ENCODE data around the gene XYLT1.

XYLT1 gene

GRCh38 chr16:17177959-17178905, 292.5 kb downstream of the XYLT1 start:
- H3K27ac Mint-ChIP-seq, result peak overlapping the region; percentile 20
- peaks cover 6% of the 10 kb centered on the region for H3K4me1 Mint-ChIP-seq
- no peaks in the 10 kb centered on the region for H3K36me3 Mint-ChIP-seq
- ATAC-seq (no peak), DNase-seq (ENCODE audit: low spot score in 2 of 2) (no peak)
- H3K4me3 Mint-ChIP-seq, result no peak overlapping the region
- H3K9me3 Mint-ChIP-seq, result no peaks in the 10 kb centered on the region

- Mint-ChIP-seq H3K36me3 (peaks cover under 1% of the 10 kb centered on the region), H3K27ac (no peak overlapping the region), H3K4me1 (peaks cover 11% of the 10 kb centered on the region), H3K4me3 (no peak overlapping the region), H3K9me3 (no peaks in the 10 kb centered on the region)
- ATAC-seq, result no peak
- DNase-seq (ENCODE audit: low spot score in 2 of 2), result no peak
Observed at GRCh38 chr16:17177242-17177958, 293.4 kb downstream of the XYLT1 start.

- Mint-ChIP-seq H3K27ac (no peak overlapping the region), H3K36me3 (peaks cover 6% of the 10 kb centered on the region), H3K4me3 (no peak overlapping the region), H3K9me3 (no peaks in the 10 kb centered on the region), H3K4me1 (peaks cover 11% of the 10 kb centered on the region)
- ATAC-seq (no peak), DNase-seq (ENCODE audit: low spot score in 2 of 2) (no peak)
Observed at GRCh38 chr16:17176199-17176598, 294.6 kb downstream of the XYLT1 start.

- no peak for DNase-seq (ENCODE audit: low spot score in 2 of 2)
- no peak for ATAC-seq
- Mint-ChIP-seq H3K4me3 (no peak overlapping the region), H3K36me3 (peaks cover 6% of the 10 kb centered on the region), H3K4me1 (peaks cover 11% of the 10 kb centered on the region), H3K9me3 (no peaks in the 10 kb centered on the region), H3K27ac (no peak overlapping the region)
Observed at GRCh38 chr16:17173281-17173680, 297.5 kb downstream of the XYLT1 start.

GRCh38 chr16:17171250-17172143, 299.3 kb downstream of the XYLT1 start:
- DNase-seq (ENCODE audit: low spot score in 2 of 2) (no peak), ATAC-seq (no peak)
- peaks cover 6% of the 10 kb centered on the region for H3K36me3 Mint-ChIP-seq
- H3K4me1 Mint-ChIP-seq, result peaks cover 11% of the 10 kb centered on the region
- H3K9me3 Mint-ChIP-seq, result no peaks in the 10 kb centered on the region
- H3K27ac Mint-ChIP-seq, result no peak overlapping the region
- H3K4me3 Mint-ChIP-seq, result no peak overlapping the region

- Mint-ChIP-seq H3K4me1 (peaks cover 11% of the 10 kb centered on the region), H3K36me3 (peaks cover 6% of the 10 kb centered on the region), H3K27ac (no peak overlapping the region), H3K9me3 (no peaks in the 10 kb centered on the region), H3K4me3 (no peak overlapping the region)
- no peak for ATAC-seq
- no peak for DNase-seq (ENCODE audit: low spot score in 2 of 2)
Observed at GRCh38 chr16:17170435-17170834, 300.3 kb downstream of the XYLT1 start.

GRCh38 chr16:17168181-17168580, 302.6 kb downstream of the XYLT1 start:
- ATAC-seq, result no peak
- Mint-ChIP-seq H3K27ac (no peak overlapping the region), H3K4me3 (no peak overlapping the region), H3K36me3 (peaks cover 6% of the 10 kb centered on the region), H3K4me1 (peaks cover 5% of the 10 kb centered on the region), H3K9me3 (no peaks in the 10 kb centered on the region)
- DNase-seq (ENCODE audit: low spot score in 2 of 2), result no peak

- no peaks in the 10 kb centered on the region for H3K9me3 Mint-ChIP-seq
- ATAC-seq (no peak), DNase-seq (ENCODE audit: low spot score in 2 of 2) (no peak)
- no peaks in the 10 kb centered on the region for H3K36me3 Mint-ChIP-seq
- no peak overlapping the region for H3K27ac Mint-ChIP-seq
- peaks cover 6% of the 10 kb centered on the region for H3K4me1 Mint-ChIP-seq
- no peak overlapping the region for H3K4me3 Mint-ChIP-seq
Observed at GRCh38 chr16:17166095-17166494, 304.7 kb downstream of the XYLT1 start.

GRCh38 chr16:17162560-17162959, 308.2 kb downstream of the XYLT1 start:
- Mint-ChIP-seq H3K36me3 (peaks cover 7% of the 10 kb centered on the region), H3K9me3 (no peaks in the 10 kb centered on the region), H3K4me3 (no peak overlapping the region), H3K27ac (no peak overlapping the region), H3K4me1 (peaks cover 11% of the 10 kb centered on the region)
- DNase-seq (ENCODE audit: low spot score in 2 of 2) (no peak), ATAC-seq (no peak)

GRCh38 chr16:17160920-17161431, 309.8 kb downstream of the XYLT1 start:
- Mint-ChIP-seq H3K36me3 (peaks cover 7% of the 10 kb centered on the region), H3K9me3 (no peaks in the 10 kb centered on the region), H3K27ac (no peak overlapping the region), H3K4me3 (no peak overlapping the region), H3K4me1 (peaks cover 11% of the 10 kb centered on the region)
- ATAC-seq, result no peak
- DNase-seq (ENCODE audit: low spot score in 2 of 2), result no peak

GRCh38 chr16:17160285-17160853, 310.4 kb downstream of the XYLT1 start:
- Mint-ChIP-seq H3K4me3 (no peak overlapping the region), H3K36me3 (peaks cover 7% of the 10 kb centered on the region), H3K4me1 (peaks cover 11% of the 10 kb centered on the region), H3K27ac (no peak overlapping the region), H3K9me3 (no peaks in the 10 kb centered on the region)
- ATAC-seq (no peak), DNase-seq (ENCODE audit: low spot score in 2 of 2) (no peak)

GRCh38 chr16:17159617-17160016, 311.1 kb downstream of the XYLT1 start:
- ATAC-seq, result no peak
- H3K36me3 Mint-ChIP-seq, result peaks cover 7% of the 10 kb centered on the region
- H3K4me3 Mint-ChIP-seq, result no peak overlapping the region
- peaks cover 11% of the 10 kb centered on the region for H3K4me1 Mint-ChIP-seq
- DNase-seq (ENCODE audit: low spot score in 2 of 2), result no peak
- no peaks in the 10 kb centered on the region for H3K9me3 Mint-ChIP-seq
- no peak overlapping the region for H3K27ac Mint-ChIP-seq

- ATAC-seq, result no peak
- no peak overlapping the region for H3K27ac Mint-ChIP-seq
- no peak overlapping the region for H3K4me3 Mint-ChIP-seq
- no peak for DNase-seq (ENCODE audit: low spot score in 2 of 2)
- no peaks in the 10 kb centered on the region for H3K9me3 Mint-ChIP-seq
- peaks cover 6% of the 10 kb centered on the region for H3K4me1 Mint-ChIP-seq
- H3K36me3 Mint-ChIP-seq, result peaks cover 7% of the 10 kb centered on the region
Observed at GRCh38 chr16:17155936-17156335, 314.8 kb downstream of the XYLT1 start.

- ATAC-seq, result no peak
- no peaks in the 10 kb centered on the region for H3K9me3 Mint-ChIP-seq
- H3K27ac Mint-ChIP-seq, result no peak overlapping the region
Observed at GRCh38 chr16:17155485-17155884, 315.3 kb downstream of the XYLT1 start.

More at GRCh38 chr16:17155485-17155884, 315.3 kb downstream of the XYLT1 start:
- Mint-ChIP-seq H3K4me1 (peaks cover 6% of the 10 kb centered on the region), H3K36me3 (peaks cover 7% of the 10 kb centered on the region), H3K4me3 (no peak overlapping the region)
- no peak for DNase-seq (ENCODE audit: low spot score in 2 of 2)
